Uterus (tissue), 4 donors: ENCODE results near the gene TANC1. TPM values are rescaled to one million over a fixed set of nuclear protein-coding genes. Genes with fewer than 3 reads are reported as not detected.
"Not testable (repeated sequence)": the region's sequence is repeated elsewhere in the genome, so short reads cannot be mapped to it uniquely, and the experiment has no call there.

Experiments
- DNase-seq, 2 donors: peaks; one replicate each; pipeline ENCODE4 v3.0.0-alpha.2; 2019 to 2020
- H3K27ac ChIP-seq, 2 donors: fragments of 200-600 bp; sonication (generic); 1 replicate in 1 of 2; 2 replicates in 1 of 2; pipeline ENCODE4 v1.5.1; 2016 to 2018
- H3K27me3 ChIP-seq, 2 donors: fragments of 200-600 bp; sonication (generic); one replicate each; pipeline ENCODE4 v1.5.1; 2018 to 2019; ENCODE audit warnings: control low read depth in 1 of 2
- H3K36me3 ChIP-seq, 2 donors: fragments of 200-600 bp; sonication (generic); one replicate each; pipeline ENCODE4 v1.5.1; 2019; ENCODE audit warnings: control low read depth in 1 of 2
- H3K4me1 ChIP-seq, 2 donors: fragments of 200-600 bp; sonication (generic); one replicate each; pipeline ENCODE4 v1.5.1; 2018 to 2019; ENCODE audit warnings: control low read depth in 1 of 2
- H3K4me3 ChIP-seq, 2 donors: fragments of 200-600 bp; sonication (generic); 1 replicate in 1 of 2; 2 replicates in 1 of 2; pipeline ENCODE4 v1.5.1; 2018 to 2019; ENCODE audit warnings: mild to moderate bottlenecking in 1 of 2
- H3K9me3 ChIP-seq, 2 donors: fragments of 200-600 bp; sonication (generic); one replicate each; pipeline ENCODE4 v1.5.1; 2019; ENCODE audit warnings: control low read depth in 1 of 2
- POLR2A ChIP-seq, 2 donors: fragments of 450-650 bp; IDR thresholded peaks; one replicate each; pipeline ENCODE4 v1.6.1; 2016; ENCODE audit warnings: antibody characterized with exemption in 2 of 2, mild to moderate bottlenecking in 1 of 2, moderate library complexity in 1 of 2
- intact Hi-C: fragments of 100-400 bp; cut with DNase I; formaldehyde crosslinking; loops from one replicate; pipeline ENCODE4 v1.15.1; 2023; ENCODE audit warnings: low total_unique reads
- total RNA-seq, 4 donors: library from RNA; depleted of rRNA in 3 of 4; stranded (reverse); fragments of >200 nt in 3 of 4; gene quantifications; one replicate each; pipeline versions ENCODE4 v1.1.0 to v1.2.4, GENCODE V29; 2014 to 2023
- TF ChIP-seq, protein P1 (sequence below), 4 experiments: fragments of 200-600 bp in 2 of 4; fragments of 450-650 bp in 2 of 4; sonication (generic) in 2 of 4; IDR thresholded peaks; one replicate each; pipeline ENCODE4 v1.5.1; 2016 to 2019; ENCODE audit warnings: antibody characterized with exemption in 4 of 4, mild to moderate bottlenecking in 2 of 4, moderate library complexity in 1 of 4
- donor health status: DM: yes; HTN: yes; CAD: no.

Gene TANC1
- total RNA-seq, 4 donors from 2014 or later, result 34.7 to 92.7 (median 67.4) TPM

GRCh38 chr2:159032580-159032979, 64.1 kb downstream of the TANC1 start:
- Histone ChIP-seq H3K9me3 (no peaks in the 10 kb centered on the region), H3K36me3 (no peaks in the 10 kb centered on the region), H3K4me3 (no peak overlapping the region), H3K4me1 (peaks cover 12 to 17% of the 10 kb centered on the region in 2 donors), H3K27ac (peak overlapping the region; percentile 77 to 82), H3K27me3 (no peaks in the 10 kb centered on the region)
- DNase-seq, result no peak
- intact Hi-C loops, result no loop called here
- TF ChIP-seq, protein P1, sequence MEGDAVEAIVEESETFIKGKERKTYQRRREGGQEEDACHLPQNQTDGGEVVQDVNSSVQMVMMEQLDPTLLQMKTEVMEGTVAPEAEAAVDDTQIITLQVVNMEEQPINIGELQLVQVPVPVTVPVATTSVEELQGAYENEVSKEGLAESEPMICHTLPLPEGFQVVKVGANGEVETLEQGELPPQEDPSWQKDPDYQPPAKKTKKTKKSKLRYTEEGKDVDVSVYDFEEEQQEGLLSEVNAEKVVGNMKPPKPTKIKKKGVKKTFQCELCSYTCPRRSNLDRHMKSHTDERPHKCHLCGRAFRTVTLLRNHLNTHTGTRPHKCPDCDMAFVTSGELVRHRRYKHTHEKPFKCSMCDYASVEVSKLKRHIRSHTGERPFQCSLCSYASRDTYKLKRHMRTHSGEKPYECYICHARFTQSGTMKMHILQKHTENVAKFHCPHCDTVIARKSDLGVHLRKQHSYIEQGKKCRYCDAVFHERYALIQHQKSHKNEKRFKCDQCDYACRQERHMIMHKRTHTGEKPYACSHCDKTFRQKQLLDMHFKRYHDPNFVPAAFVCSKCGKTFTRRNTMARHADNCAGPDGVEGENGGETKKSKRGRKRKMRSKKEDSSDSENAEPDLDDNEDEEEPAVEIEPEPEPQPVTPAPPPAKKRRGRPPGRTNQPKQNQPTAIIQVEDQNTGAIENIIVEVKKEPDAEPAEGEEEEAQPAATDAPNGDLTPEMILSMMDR (IDR thresholded peaks at IDR 0.05), result no peak
- TF ChIP-seq POLR2A (IDR thresholded peaks at IDR 0.05), result no peak

GRCh38 chr2:159034713-159035112, 66.3 kb downstream of the TANC1 start:
- H3K4me3 ChIP-seq, result no peak overlapping the region
- TF ChIP-seq, protein P1 (IDR thresholded peaks at IDR 0.05), result no peak
- TF ChIP-seq POLR2A (IDR thresholded peaks at IDR 0.05), result no peak
- no peaks in the 10 kb centered on the region for H3K9me3 ChIP-seq
- H3K27me3 ChIP-seq, result no peaks in the 10 kb centered on the region
- no peaks in the 10 kb centered on the region for H3K36me3 ChIP-seq
- H3K4me1 ChIP-seq, result peaks cover 12 to 17% of the 10 kb centered on the region in 2 donors
- H3K27ac ChIP-seq, result no peak overlapping the region
- intact Hi-C loops, result no loop called here
- DNase-seq, result no peak

GRCh38 chr2:159035790-159036411, 67.5 kb downstream of the TANC1 start:
- Histone ChIP-seq H3K27ac (peak overlapping the region in 1 of 2 donors; percentile 17), H3K9me3 (no peaks in the 10 kb centered on the region), H3K27me3 (no peaks in the 10 kb centered on the region), H3K4me3 (no peak overlapping the region), H3K4me1 (peaks cover 7 to 13% of the 10 kb centered on the region in 2 donors), H3K36me3 (no peaks in the 10 kb centered on the region)
- intact Hi-C loops, result no loop called here
- DNase-seq, result peak in 1 of 2 donors; percentile 26
- no peak for TF ChIP-seq POLR2A (IDR thresholded peaks at IDR 0.05)
- TF ChIP-seq, protein P1 (IDR thresholded peaks at IDR 0.05), result peak in 2 of 4 experiments; percentile 9 to 17

- H3K4me3 ChIP-seq, H3K27me3 ChIP-seq, H3K4me1 ChIP-seq, intact Hi-C loops, H3K36me3 ChIP-seq, H3K9me3 ChIP-seq, DNase-seq, H3K27ac ChIP-seq: not testable (repeated sequence)
These were observed 68.0 kb downstream of the TANC1 start for GRCh38 chr2:159036461-159036860.

DNA sequence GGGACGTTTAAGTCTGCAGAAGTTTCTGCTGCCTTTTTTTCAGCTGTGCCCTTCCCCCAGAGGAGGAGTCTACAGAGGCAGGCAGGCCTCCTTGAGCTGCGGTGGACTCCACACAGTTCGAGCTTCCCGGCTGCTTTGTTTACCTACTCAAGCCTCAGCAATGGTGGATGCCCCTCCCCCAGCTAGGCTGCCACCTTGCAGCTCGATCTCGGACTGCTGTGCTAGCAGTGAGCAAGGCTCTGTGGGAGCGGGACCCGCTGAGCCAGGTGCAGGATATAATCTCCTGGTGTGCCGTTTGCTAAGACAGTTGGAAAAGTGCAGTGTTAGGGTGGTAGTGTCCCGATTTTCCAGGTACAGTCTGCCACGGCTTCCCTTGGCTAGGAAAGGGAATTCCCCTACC, 72.9 kb downstream of the TANC1 start:
- H3K36me3 ChIP-seq, intact Hi-C loops, DNase-seq, H3K27ac ChIP-seq, H3K4me1 ChIP-seq, H3K9me3 ChIP-seq, H3K4me3 ChIP-seq, H3K27me3 ChIP-seq: not testable (repeated sequence)

DNA sequence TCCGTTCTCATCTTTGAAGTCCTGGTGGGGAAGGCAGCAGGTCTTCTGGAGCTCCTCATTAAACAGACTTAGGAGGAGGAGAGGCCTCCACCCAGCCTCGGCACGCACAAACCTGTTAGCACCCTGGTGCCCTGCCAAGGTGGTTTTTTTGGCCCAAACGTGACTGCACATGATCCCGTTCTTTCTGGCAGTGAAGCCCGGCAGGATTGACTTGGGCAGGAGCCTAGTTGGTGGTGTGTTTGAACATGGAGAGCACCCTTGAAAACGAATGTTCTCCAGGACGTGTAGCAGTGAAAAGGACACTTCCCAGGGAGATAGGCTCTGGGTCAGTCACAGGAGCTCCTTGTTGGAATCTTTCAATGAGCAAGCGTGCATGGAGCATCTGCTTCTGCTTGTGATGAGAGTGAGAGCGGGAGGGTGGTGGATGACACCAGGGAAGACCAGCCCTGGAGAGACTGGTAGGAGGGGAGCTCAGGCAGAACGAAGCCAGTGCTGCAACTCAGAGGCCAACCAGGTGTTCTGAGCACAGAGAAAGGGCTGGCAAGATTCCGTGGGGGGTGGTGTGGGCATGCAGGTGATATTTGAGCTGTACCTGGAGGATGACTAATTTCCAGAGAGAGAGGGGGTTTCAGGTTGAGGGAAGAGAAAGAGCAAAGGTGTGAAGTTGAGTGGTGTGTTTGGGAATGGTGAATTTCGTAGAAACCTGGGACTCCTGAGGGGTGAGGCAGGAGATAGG, 73.8 kb downstream of the TANC1 start:
- H3K4me1 ChIP-seq, result no peaks in the 10 kb centered on the region
- TF ChIP-seq, protein P1 (IDR thresholded peaks at IDR 0.05), result no peak
- no peak for TF ChIP-seq POLR2A (IDR thresholded peaks at IDR 0.05)
- DNase-seq, result no peak
- H3K36me3 ChIP-seq, result no peaks in the 10 kb centered on the region
- intact Hi-C loops, result no loop called here
- H3K27ac ChIP-seq, result no peak overlapping the region
- H3K27me3 ChIP-seq, result no peaks in the 10 kb centered on the region
- H3K4me3 ChIP-seq, result no peak overlapping the region
- H3K9me3 ChIP-seq, result no peaks in the 10 kb centered on the region
